ENCODE results near the gene SERINC5.

SERINC5 gene

DNA sequence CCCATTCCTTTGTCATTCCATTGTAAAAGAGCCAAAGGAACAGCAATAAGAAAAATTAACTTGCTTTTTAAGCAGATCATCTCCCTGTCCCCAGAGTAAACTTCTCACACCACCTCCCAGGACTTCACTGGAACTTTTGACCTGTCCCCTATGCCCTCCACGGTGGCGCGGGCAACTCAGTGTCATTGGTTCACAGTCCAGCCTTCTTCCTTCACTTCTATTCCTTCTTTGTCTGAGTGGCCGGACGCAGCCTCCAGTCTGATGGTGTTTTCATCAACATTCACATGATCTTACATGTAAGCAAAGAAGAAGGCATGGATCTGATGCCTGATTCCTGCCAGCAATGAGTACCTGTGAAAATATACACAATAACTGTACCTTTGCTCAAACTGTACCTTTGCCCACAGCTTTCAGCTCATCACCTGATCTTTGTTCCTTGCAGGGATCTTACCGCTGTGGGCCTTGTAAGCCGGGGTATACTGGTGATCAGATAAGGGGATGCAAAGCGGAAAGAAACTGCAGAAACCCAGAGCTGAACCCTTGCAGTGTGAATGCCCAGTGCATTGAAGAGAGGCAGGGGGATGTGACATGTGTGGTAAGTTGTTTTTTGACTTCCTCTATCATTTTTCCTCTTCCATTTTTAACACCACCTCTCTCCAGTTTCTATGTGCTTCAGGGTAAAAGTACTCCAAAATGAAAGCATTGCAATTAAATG, 188.2 kb downstream of the SERINC5 start:
- H3F3A ChIP-seq (ENCODE audit: low read depth) = no peaks in the 10 kb centered on the region
- no peaks in the 10 kb centered on the region for H4K20me1 ChIP-seq (ENCODE audit: insufficient read depth, low read length, poor library complexity, severe bottlenecking)
- H3K4me3 ChIP-seq (ENCODE audit: low read length, poor library complexity, severe bottlenecking) = no peak overlapping the region
- no peak overlapping the region for H3K4me2 ChIP-seq (ENCODE audit: low read depth, low read length, poor library complexity, severe bottlenecking)
- no peaks in the 10 kb centered on the region for H3K36me3 ChIP-seq (ENCODE audit: insufficient read depth, low read length)
- H3K4me1 ChIP-seq (ENCODE audit: insufficient read depth, low read length, poor library complexity, severe bottlenecking) = peaks cover 42% of the 10 kb centered on the region
- no peaks in the 10 kb centered on the region for H3K79me2 ChIP-seq (ENCODE audit: insufficient read depth, low read length)
- H3K9me2 ChIP-seq (replicated peaks; ENCODE audit: low read depth, low read length) = no peaks in the 10 kb centered on the region
- peak overlapping the region; percentile 2; the same call in 1 of the 2 replicates for H2AFZ ChIP-seq (ENCODE audit: low read length)
- no peaks in the 10 kb centered on the region for H3K9me3 ChIP-seq (ENCODE audit: insufficient read depth, low read depth, low read length)
- no peak for TF ChIP-seq EZH2phosphoT487 (IDR thresholded peaks at IDR 0.05; ENCODE audit: borderline replicate concordance)
- TF ChIP-seq, protein P1, sequence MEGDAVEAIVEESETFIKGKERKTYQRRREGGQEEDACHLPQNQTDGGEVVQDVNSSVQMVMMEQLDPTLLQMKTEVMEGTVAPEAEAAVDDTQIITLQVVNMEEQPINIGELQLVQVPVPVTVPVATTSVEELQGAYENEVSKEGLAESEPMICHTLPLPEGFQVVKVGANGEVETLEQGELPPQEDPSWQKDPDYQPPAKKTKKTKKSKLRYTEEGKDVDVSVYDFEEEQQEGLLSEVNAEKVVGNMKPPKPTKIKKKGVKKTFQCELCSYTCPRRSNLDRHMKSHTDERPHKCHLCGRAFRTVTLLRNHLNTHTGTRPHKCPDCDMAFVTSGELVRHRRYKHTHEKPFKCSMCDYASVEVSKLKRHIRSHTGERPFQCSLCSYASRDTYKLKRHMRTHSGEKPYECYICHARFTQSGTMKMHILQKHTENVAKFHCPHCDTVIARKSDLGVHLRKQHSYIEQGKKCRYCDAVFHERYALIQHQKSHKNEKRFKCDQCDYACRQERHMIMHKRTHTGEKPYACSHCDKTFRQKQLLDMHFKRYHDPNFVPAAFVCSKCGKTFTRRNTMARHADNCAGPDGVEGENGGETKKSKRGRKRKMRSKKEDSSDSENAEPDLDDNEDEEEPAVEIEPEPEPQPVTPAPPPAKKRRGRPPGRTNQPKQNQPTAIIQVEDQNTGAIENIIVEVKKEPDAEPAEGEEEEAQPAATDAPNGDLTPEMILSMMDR (conservative IDR thresholded peaks at IDR 0.05; ENCODE audit: low read length) = no peak
- no peak overlapping the region for H3K9ac ChIP-seq (ENCODE audit: low read depth, low read length, poor library complexity, severe bottlenecking)
- no peaks in the 10 kb centered on the region for H3K27me3 ChIP-seq (ENCODE audit: insufficient read depth, low read length, poor library complexity, severe bottlenecking)

DNA sequence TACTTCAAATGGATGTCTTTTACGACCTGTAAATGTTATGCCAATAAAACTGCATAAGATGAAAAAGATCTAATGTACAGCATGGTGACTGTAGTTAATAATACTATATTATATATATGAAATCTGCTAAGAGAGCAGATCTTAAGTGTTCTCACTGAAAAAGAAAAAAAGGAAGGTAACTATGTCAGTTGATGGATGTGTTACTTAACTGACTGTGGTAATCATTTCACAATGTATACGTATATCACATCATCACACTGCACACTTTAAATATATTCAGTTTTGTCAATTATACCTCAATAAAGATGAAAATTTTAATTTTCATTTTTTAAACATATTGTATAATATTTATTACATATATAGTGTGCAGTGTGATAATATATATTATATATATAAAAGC, 188.8 kb downstream of the SERINC5 start:
- H3K4me2 ChIP-seq (ENCODE audit: low read depth, low read length, poor library complexity, severe bottlenecking) = no peak overlapping the region
- H3K27me3 ChIP-seq (ENCODE audit: insufficient read depth, low read length, poor library complexity, severe bottlenecking) = no peaks in the 10 kb centered on the region
- no peak overlapping the region for H3K4me3 ChIP-seq (ENCODE audit: low read length, poor library complexity, severe bottlenecking)
- H3K9ac ChIP-seq (ENCODE audit: low read depth, low read length, poor library complexity, severe bottlenecking) = no peak overlapping the region
- no peak for TF ChIP-seq EZH2phosphoT487 (IDR thresholded peaks at IDR 0.05; ENCODE audit: borderline replicate concordance)
- TF ChIP-seq, protein P1 (conservative IDR thresholded peaks at IDR 0.05; ENCODE audit: low read length) = no peak
- peaks cover 42% of the 10 kb centered on the region for H3K4me1 ChIP-seq (ENCODE audit: insufficient read depth, low read length, poor library complexity, severe bottlenecking)
- H3F3A ChIP-seq (ENCODE audit: low read depth) = no peaks in the 10 kb centered on the region
- no peaks in the 10 kb centered on the region for H3K36me3 ChIP-seq (ENCODE audit: insufficient read depth, low read length)
- H2AFZ ChIP-seq (ENCODE audit: low read length) = no peak overlapping the region
- H4K20me1 ChIP-seq (ENCODE audit: insufficient read depth, low read length, poor library complexity, severe bottlenecking) = no peaks in the 10 kb centered on the region
- H3K9me2 ChIP-seq (replicated peaks; ENCODE audit: low read depth, low read length) = no peaks in the 10 kb centered on the region
- no peaks in the 10 kb centered on the region for H3K79me2 ChIP-seq (ENCODE audit: insufficient read depth, low read length)
- no peaks in the 10 kb centered on the region for H3K9me3 ChIP-seq (ENCODE audit: insufficient read depth, low read depth, low read length)

DNA sequence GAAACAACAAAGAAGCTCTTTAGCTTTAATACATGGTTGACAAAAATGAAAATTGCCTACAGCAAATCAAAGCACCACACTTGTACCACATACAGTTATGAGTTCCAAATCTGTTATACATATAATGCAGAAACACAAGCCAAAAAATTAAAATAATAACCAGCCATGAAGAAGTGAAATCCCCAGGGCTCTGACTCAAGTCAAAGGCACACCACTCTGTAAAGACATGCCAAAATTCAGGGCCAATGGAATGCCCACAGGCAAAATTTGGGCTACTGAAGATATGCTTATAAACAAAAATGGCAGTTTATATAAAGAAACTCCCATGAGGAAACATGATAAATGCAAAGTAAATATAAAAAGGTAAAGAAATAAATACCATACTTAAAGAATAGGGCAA, 191.7 kb downstream of the SERINC5 start:
- Histone ChIP-seq H3K9ac (ENCODE audit: low read depth, low read length, poor library complexity, severe bottlenecking) (no peak overlapping the region), H3K9me3 (ENCODE audit: insufficient read depth, low read depth, low read length) (no peaks in the 10 kb centered on the region), H3K4me2 (ENCODE audit: low read depth, low read length, poor library complexity, severe bottlenecking) (no peak overlapping the region), H3K79me2 (ENCODE audit: insufficient read depth, low read length) (no peaks in the 10 kb centered on the region), H3K4me3 (ENCODE audit: low read length, poor library complexity, severe bottlenecking) (no peak overlapping the region), H2AFZ (ENCODE audit: low read length) (no peak overlapping the region), H3K36me3 (ENCODE audit: insufficient read depth, low read length) (no peaks in the 10 kb centered on the region), H3K27me3 (ENCODE audit: insufficient read depth, low read length, poor library complexity, severe bottlenecking) (no peaks in the 10 kb centered on the region), H3F3A (ENCODE audit: low read depth) (no peaks in the 10 kb centered on the region), H4K20me1 (ENCODE audit: insufficient read depth, low read length, poor library complexity, severe bottlenecking) (no peaks in the 10 kb centered on the region), H3K4me1 (ENCODE audit: insufficient read depth, low read length, poor library complexity, severe bottlenecking) (peaks cover 20% of the 10 kb centered on the region), H3K9me2 (replicated peaks; ENCODE audit: low read depth, low read length) (no peaks in the 10 kb centered on the region)
- TF ChIP-seq, protein P1 (conservative IDR thresholded peaks at IDR 0.05; ENCODE audit: low read length) = no peak
- TF ChIP-seq EZH2phosphoT487 (IDR thresholded peaks at IDR 0.05; ENCODE audit: borderline replicate concordance) = no peak
